ENCODE data around the gene PTPRE. TPM values are rescaled to one million over a fixed set of nuclear protein-coding genes. Genes with fewer than 3 reads are reported as not detected.

Gene PTPRE
- total RNA-seq, 1 experiment from 2014 or later, result 1.5 TPM

DNA sequence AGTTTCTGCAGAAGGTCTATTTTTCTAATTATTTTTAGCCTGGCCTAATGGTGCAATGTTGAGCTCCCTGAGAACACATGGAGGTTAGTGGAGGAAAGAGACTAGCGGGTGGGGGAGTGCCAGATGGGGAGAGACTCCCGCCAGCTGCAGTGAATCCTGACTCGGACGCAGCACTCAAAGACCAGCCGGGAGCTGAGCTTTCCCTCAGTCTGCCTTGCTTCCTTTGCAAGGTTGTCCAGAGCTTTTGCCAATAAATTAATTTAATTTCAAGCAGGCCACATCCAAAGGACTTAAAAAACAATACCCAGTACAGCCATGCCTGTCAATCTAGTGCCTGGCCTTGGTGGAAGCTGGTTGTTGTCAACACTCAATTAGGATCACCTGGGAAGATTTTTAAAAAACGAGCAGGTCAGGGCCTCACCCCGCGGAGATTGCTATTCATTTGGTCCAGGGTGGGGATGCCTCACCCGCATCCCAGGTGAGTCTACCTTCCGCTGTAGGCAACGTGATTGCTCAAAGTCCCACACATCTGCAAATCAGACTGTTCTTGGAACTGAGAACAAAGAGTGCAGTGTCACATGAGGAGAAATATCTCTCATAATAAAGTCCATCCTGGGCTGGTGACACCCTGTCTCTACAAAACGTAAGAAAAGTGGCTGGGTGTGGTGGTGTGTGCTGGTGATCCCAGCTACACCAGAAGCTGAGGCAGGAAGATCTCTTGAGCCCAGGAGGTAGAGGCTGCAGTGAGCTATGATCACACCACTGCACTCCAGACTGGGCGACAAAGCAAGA lies 18.2 kb upstream of the PTPRE start:
- Histone ChIP-seq H3K9me3 (replicated peaks) (no peaks in the 10 kb centered on the region), H3K36me3 (no peaks in the 10 kb centered on the region), H3K27ac (no peak overlapping the region), H3K27me3 (replicated peaks) (peaks cover 5% of the 10 kb centered on the region), H3K4me3 (no peak overlapping the region), H3K4me1 (replicated peaks) (peaks cover 11% of the 10 kb centered on the region)
- no peak for DNase-seq (ENCODE audit: low read depth in 1 of 2, low spot score in 2 of 2)

DNA sequence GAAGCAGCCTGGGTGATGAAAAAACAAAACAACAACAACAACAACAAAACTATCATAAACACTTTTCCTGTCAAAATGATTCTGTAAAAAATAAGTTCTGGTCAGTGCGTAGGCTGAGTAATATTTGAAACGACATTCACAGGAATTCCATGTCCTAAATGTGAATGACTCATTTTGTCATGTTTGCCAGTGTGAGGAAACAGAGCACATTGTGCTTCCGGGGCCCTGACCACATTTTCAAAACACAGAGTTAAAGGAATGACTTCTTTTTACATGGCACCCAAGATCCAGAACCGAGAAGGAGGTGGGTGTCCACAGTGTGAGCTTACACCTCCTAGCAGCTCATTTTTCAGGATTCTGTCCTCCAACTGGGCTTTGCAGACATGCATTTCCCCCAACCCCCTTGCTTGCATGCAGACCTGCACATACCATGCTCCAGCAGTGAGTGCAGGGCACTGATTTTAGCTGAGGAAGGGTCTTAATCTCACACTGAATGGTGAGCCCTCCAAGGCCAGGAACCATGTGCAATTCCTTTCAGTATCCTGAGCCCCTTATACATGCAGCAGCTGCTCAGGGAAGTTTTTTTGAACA lies 17.2 kb upstream of the PTPRE start:
- Histone ChIP-seq H3K4me3 (no peak overlapping the region), H3K27ac (no peak overlapping the region), H3K27me3 (replicated peaks) (peaks cover 5% of the 10 kb centered on the region), H3K36me3 (no peaks in the 10 kb centered on the region), H3K9me3 (replicated peaks) (no peaks in the 10 kb centered on the region), H3K4me1 (replicated peaks) (peaks cover 11% of the 10 kb centered on the region)
- DNase-seq (ENCODE audit: low read depth in 1 of 2, low spot score in 2 of 2), result peak in 1 of 2 experiments; percentile 25

DNA sequence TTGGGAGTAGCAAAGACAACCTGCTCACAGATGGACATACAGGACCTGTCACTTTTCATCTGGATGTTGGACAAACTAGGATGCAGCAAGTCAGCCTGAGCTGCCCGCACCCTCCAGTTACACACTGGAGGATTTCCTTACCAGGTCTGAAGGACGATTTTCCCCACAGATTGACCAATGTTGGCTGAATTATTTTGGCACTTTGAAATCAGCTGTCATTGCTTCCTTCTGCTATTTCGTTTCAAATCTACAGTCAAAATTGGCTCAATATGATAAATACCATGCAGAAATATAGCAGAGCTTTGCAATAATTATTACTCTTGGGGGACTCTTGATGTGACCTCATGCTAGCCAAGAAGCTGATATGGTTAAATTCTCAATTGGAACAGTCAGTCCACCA lies 16.7 kb upstream of the PTPRE start:
- H3K27ac ChIP-seq, result no peak overlapping the region
- H3K9me3 ChIP-seq (replicated peaks), result no peaks in the 10 kb centered on the region
- H3K4me1 ChIP-seq (replicated peaks), result peaks cover 11% of the 10 kb centered on the region
- no peaks in the 10 kb centered on the region for H3K36me3 ChIP-seq
- peaks cover 5% of the 10 kb centered on the region for H3K27me3 ChIP-seq (replicated peaks)
- no peak overlapping the region for H3K4me3 ChIP-seq
- DNase-seq (ENCODE audit: low read depth in 1 of 2, low spot score in 2 of 2), result no peak

- peaks cover 11% of the 10 kb centered on the region for H3K4me1 ChIP-seq (replicated peaks)
- no peaks in the 10 kb centered on the region for H3K9me3 ChIP-seq (replicated peaks)
- H3K36me3 ChIP-seq, result no peaks in the 10 kb centered on the region
- DNase-seq (ENCODE audit: low read depth in 1 of 2, low spot score in 2 of 2), result no peak
- H3K27ac ChIP-seq, result no peak overlapping the region
- peaks cover 5% of the 10 kb centered on the region for H3K27me3 ChIP-seq (replicated peaks)
- no peak overlapping the region for H3K4me3 ChIP-seq
Measured at GRCh38 chr10:127890832-127891334, 16.0 kb upstream of the PTPRE start.

DNA sequence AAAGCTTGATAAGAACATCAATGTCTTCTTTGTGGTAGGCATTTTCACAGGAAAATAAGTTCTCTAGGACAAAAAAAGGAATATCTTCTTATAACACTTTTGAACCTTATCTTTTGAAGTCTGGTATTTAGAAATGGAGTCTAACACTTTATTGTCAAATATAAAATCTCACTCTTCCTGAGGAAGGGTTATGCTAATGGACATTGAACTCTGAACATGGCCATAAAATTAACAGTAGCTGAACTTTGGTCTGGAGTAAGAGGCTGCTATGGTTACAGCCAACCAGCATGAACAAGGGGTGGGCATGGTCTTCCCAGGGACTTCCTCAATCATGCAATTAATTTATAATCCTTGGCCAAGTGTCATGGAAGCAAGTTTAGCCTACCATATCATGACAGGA lies 14.2 kb upstream of the PTPRE start, which contains the start of gene CLRN3:
TSS of gene CLRN3 (minus strand) at position 199 of the 400 bp plus-strand sequence. CDS start at position 42, 157 bp downstream.
- H3K27ac ChIP-seq, result no peak within 1 kb of the TSS
- peaks cover 11% of the 10 kb centered on the region for H3K4me1 ChIP-seq (replicated peaks)
- no peaks in the 10 kb centered on the region for H3K9me3 ChIP-seq (replicated peaks)
- no peak within 1 kb of the TSS for H3K4me3 ChIP-seq
- DNase-seq (ENCODE audit: low read depth in 1 of 2, low spot score in 2 of 2), result no peak
- H3K27me3 ChIP-seq (replicated peaks), result peaks cover 5% of the 10 kb centered on the region
- H3K36me3 ChIP-seq, result no peaks in the 10 kb centered on the region

DNA sequence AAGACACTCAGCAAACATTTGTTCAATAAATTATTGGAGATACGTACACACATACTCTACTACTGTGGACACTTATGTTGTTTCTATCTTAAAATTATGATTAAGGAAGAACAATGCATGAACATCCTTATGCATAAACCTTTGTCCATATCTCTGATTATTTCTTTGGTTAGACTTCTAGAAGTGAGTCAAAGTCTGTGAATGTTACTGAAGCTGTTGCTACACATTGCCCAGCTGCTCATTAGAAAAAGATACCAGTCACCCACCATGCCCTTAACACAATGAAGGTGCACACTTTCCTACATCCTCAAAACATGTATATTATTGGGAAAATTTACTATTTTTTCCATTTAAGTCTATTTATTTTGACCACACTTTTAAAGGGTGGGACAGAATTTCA lies 12.8 kb upstream of the PTPRE start:
- DNase-seq (ENCODE audit: low read depth in 1 of 2, low spot score in 2 of 2), result no peak
- Histone ChIP-seq H3K27me3 (replicated peaks) (peaks cover 5% of the 10 kb centered on the region), H3K4me3 (no peak overlapping the region), H3K4me1 (replicated peaks) (peaks cover 9% of the 10 kb centered on the region), H3K36me3 (no peaks in the 10 kb centered on the region), H3K27ac (no peak overlapping the region), H3K9me3 (replicated peaks) (no peaks in the 10 kb centered on the region)

DNA sequence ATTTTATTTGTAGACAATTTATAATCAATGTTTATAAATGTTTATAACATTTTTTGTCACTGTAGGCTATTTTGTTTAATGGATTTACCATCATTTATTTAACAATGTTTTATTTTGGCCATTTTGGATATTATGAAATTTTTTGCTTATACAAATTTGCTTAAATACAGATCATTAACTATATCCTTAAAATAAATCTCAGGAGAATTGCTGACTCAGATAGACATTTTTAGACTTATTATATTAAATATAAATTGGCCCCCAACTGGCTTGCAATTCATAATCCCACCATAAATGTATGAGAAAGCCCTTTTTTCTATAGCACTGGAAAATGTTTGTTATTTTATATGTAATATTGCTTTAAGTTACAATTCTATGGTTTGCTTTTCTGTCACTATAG lies 10.3 kb upstream of the PTPRE start:
- no peak overlapping the region for H3K4me3 ChIP-seq
- H3K27me3 ChIP-seq (replicated peaks), result peaks cover under 1% of the 10 kb centered on the region

DNA sequence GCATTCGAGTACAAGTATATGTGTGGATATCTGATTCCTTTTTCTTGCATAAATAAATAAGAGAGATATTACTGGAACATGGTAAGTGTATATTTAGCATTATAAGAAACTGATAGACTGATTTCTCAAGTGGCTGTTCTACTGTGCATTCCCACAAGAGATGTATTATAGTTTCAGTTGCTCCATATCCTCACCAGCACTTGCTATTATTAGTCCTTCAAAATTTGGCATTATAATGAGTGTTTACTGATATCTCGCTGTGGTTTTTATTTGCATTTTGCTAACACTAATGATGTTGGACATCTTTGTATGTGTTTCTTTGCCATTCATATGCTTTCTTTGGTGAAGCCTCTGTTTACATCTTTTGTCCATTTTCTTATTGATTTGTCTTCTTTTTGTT lies 9.7 kb upstream of the PTPRE start:
- no peak overlapping the region for H3K4me3 ChIP-seq
- H3K27ac ChIP-seq, result no peak overlapping the region
- H3K27me3 ChIP-seq (replicated peaks), result no peaks in the 10 kb centered on the region; the same call in 1 of the 2 replicates
- no peaks in the 10 kb centered on the region for H3K4me1 ChIP-seq (replicated peaks)
- DNase-seq (ENCODE audit: low read depth in 1 of 2, low spot score in 2 of 2), result no peak
- H3K9me3 ChIP-seq (replicated peaks), result no peaks in the 10 kb centered on the region
- H3K36me3 ChIP-seq, result no peaks in the 10 kb centered on the region

More for the DNA sequence above, 10.3 kb upstream of the PTPRE start:
- Histone ChIP-seq H3K27ac (no peak overlapping the region), H3K36me3 (no peaks in the 10 kb centered on the region), H3K4me1 (replicated peaks) (no peaks in the 10 kb centered on the region), H3K9me3 (replicated peaks) (no peaks in the 10 kb centered on the region)
- no peak for DNase-seq (ENCODE audit: low read depth in 1 of 2, low spot score in 2 of 2)

DNA sequence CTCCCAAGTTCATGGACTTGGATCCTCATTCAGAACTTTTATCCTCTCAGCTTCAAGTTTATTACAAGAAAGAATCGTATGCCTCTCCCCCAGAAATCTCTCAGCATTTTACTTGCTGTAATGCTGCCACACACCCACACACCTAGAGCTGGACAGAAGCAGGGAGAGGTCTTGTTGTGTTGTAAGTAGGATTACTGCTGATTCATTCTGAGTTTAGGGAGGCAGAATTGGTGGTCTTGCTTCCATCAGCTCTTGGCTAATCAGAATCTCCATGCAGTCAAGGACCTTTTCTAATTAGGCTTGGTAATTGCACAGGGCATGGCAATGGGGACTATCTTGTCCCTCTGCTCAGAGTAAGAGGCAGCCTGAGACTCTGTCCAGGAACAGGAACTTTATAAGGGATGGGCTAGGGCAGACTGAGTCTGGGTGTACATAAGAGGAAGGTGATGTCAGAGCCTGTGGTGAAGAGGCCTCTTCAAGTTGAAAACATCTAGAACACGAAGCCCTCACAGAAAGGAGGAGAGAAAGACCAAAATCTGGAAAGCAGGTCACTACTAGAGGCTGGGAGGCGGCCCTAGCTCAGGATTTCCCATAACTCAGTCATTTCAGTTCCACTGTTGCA lies 7.0 kb upstream of the PTPRE start:
- DNase-seq (ENCODE audit: low read depth in 1 of 2, low spot score in 2 of 2), result no peak
- Histone ChIP-seq H3K27me3 (replicated peaks) (peaks cover 5% of the 10 kb centered on the region; the same call in 1 of the 2 replicates), H3K36me3 (no peaks in the 10 kb centered on the region), H3K9me3 (replicated peaks) (no peaks in the 10 kb centered on the region), H3K27ac (no peak overlapping the region), H3K4me3 (no peak overlapping the region), H3K4me1 (replicated peaks) (no peaks in the 10 kb centered on the region)

GRCh38 chr10:127903789-127904188 lies 3.1 kb upstream of the PTPRE start:
- H3K4me1 ChIP-seq (replicated peaks), result peaks cover 23% of the 10 kb centered on the region
- H3K36me3 ChIP-seq, result peaks cover 7% of the 10 kb centered on the region; the same call in 1 of the 2 replicates
- 0 out of 2 replicates have a peak, but pooled peaks cover 2% of the 10 kb centered on the region for H3K9me3 ChIP-seq (replicated peaks)
- H3K27me3 ChIP-seq (replicated peaks), result peaks cover 5% of the 10 kb centered on the region
- DNase-seq (ENCODE audit: low read depth in 1 of 2, low spot score in 2 of 2), result no peak
- no peak overlapping the region for H3K27ac ChIP-seq
- no peak overlapping the region for H3K4me3 ChIP-seq

DNA sequence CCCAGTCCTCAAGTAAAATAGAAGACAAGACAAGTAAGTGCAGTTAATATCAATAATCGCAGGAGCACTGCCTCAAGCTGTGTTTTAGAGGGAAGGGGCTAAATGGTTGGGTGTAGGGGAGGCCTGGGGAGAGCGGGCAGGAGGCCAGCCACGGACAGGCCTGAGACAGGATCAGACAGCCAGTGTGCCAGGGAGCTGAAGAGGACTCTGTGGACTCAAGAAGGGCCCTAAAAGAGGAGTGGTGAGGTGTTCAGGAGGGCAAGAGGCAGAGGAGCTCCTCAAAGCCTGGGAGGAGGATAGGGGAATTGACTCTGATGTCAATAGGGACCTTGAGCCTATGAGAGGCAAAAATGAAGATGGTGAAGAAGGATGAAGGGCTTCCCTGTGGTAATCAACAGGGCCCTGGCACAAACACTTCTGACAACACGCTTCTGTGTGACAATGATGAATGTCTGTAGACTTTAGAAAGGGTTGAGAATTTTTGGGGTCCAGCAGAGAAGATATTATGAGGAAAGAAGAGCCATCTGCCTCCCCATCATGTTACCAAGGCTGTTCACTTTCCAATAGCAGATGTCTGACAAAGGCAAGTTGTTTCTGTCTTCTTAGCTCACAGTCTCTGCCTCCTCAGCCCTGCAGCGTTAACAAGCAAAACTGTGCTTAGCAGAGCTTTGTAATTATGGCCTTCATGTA lies 2.4 kb upstream of the PTPRE start:
- Histone ChIP-seq H3K27ac (no peak overlapping the region), H3K9me3 (replicated peaks) (0 out of 2 replicates have a peak, but pooled peaks cover 5% of the 10 kb centered on the region), H3K27me3 (replicated peaks) (peaks cover 5% of the 10 kb centered on the region), H3K4me3 (no peak overlapping the region), H3K36me3 (peaks cover 9% of the 10 kb centered on the region; the same call in 1 of the 2 replicates), H3K4me1 (replicated peaks) (peaks cover 28% of the 10 kb centered on the region)
- DNase-seq (ENCODE audit: low read depth in 1 of 2, low spot score in 2 of 2), result peak in 1 of 2 experiments; percentile 5

DNA sequence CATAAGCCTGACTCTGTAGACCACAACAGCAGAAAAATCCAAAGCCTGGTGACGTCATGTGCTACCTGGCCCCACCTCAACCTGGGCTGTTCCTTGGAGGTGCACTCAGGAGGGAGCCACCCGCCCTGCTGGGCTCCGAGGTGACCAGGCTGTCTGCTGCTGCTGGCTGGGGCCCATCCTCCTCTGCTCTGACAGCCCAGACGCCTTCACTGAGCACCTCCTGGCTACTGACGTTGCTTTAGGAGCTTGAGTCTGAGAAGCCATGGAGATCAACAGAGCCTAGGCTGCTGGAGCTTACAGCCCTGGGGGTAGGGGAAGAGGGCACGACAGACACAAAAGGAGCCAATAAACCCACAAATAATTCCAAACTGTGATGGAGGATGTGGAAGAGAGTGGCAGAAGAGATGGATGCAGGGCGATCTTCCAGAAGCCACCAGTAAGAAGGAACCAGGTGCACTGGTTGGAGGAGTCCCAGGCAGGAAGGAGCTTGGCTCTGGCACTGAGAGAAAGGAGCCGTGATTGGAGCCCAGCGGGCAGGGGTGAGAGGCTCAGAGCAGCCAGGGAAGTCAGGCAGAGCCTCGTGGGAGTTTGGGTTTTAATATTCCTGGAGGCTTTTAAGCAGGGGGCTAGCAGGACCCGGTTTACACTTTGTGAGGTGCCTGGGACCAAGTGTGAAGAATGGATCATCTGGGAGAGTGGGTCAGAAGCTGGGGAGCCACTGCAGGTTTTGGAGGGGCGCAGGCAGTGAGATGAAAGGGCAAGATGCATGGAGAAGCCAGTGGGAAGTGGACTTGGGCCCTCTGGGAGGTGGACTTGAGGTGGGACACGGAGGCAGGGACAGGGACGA lies 1.7 kb upstream of the PTPRE start:
- H3K27me3 ChIP-seq (replicated peaks), result peaks cover 5% of the 10 kb centered on the region
- peak in 1 of 2 experiments; percentile 23 for DNase-seq (ENCODE audit: low read depth in 1 of 2, low spot score in 2 of 2)
- H3K27ac ChIP-seq, result no peak overlapping the region
- H3K4me3 ChIP-seq, result no peak overlapping the region
- 0 out of 2 replicates have a peak, but pooled peaks cover 5% of the 10 kb centered on the region for H3K9me3 ChIP-seq (replicated peaks)
- H3K36me3 ChIP-seq, result peaks cover 9% of the 10 kb centered on the region; the same call in 1 of the 2 replicates
- H3K4me1 ChIP-seq (replicated peaks), result peaks cover 28% of the 10 kb centered on the region
